ENCODE results near the gene FURIN. TPM values are rescaled to one million over a fixed set of nuclear protein-coding genes. Genes with fewer than 3 reads are reported as not detected.

The FURIN gene
- total and polyA plus RNA-seq, 2 donors (not counting 1 experiment from before 2014, with no cell fraction given) = 19.4 to 27.9 TPM

DNA sequence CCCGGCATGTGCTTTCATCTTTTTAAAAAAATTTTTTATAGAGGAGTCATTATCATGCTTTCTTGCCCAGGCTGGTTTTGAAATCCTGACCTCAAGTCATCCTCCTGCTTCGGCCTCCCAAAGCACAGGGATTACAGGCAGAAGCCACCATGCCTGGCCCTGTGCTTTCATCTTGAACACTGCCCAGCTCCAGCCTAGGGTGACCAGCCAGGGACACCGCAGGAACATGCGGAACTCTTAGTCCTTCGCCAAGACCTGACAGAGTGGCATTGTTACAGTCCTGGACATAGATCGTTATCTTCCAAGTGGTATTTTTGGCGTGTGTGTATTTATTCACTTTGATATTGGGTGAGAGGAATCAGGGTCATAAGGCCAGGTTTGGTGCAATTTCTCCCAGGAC is 7.9 kb upstream of the FURIN start:
- H3K27ac ChIP-seq (ENCODE audit: insufficient read depth, low read length) = no peak overlapping the region
- H3K4me3 ChIP-seq (replicated peaks in 1 of 4; ENCODE audit: control extremely low read depth in 1 of 4, insufficient read depth in 1 of 4, low read depth in 3 of 4, low read length in 4 of 4) = no peak overlapping the region
- DNase-seq (ENCODE audit: low read depth in 2 of 2) = no peak
- H3K4me2 ChIP-seq (ENCODE audit: extremely low read depth, insufficient read depth, low read length) = no peak overlapping the region
- H4K20me1 ChIP-seq (ENCODE audit: control insufficient read depth, extremely low read depth, insufficient read depth, low read length) = no peaks in the 10 kb centered on the region
- H3K79me2 ChIP-seq (ENCODE audit: control insufficient read depth, insufficient read depth, low read length) = no peaks in the 10 kb centered on the region
- no peaks in the 10 kb centered on the region for H3K9me3 ChIP-seq (ENCODE audit: control insufficient read depth, insufficient read depth, low read depth, low read length)
- no peaks in the 10 kb centered on the region for H3K27me3 ChIP-seq (ENCODE audit: control insufficient read depth, insufficient read depth, low read length)
- H2AFZ ChIP-seq (ENCODE audit: low read length) = no peak overlapping the region
- no peaks in the 10 kb centered on the region for H3K36me3 ChIP-seq (ENCODE audit: control insufficient read depth, insufficient read depth, low read length)
- H3K4me1 ChIP-seq (ENCODE audit: control insufficient read depth, extremely low read depth, insufficient read depth, low read length) = no peaks in the 10 kb centered on the region
- H3K9ac ChIP-seq (ENCODE audit: insufficient read depth, low read length) = no peak overlapping the region
- TF ChIP-seq EZH2 (IDR thresholded peaks at IDR 0.05; ENCODE audit: low read length, missing control alignments) (no peak), CTCF (conservative IDR thresholded peaks at IDR 0.05 in 1 of 2, IDR thresholded peaks at IDR 0.05 in 1 of 2; ENCODE audit: low read depth in 1 of 2, low read length in 2 of 2) (no peak)

DNA sequence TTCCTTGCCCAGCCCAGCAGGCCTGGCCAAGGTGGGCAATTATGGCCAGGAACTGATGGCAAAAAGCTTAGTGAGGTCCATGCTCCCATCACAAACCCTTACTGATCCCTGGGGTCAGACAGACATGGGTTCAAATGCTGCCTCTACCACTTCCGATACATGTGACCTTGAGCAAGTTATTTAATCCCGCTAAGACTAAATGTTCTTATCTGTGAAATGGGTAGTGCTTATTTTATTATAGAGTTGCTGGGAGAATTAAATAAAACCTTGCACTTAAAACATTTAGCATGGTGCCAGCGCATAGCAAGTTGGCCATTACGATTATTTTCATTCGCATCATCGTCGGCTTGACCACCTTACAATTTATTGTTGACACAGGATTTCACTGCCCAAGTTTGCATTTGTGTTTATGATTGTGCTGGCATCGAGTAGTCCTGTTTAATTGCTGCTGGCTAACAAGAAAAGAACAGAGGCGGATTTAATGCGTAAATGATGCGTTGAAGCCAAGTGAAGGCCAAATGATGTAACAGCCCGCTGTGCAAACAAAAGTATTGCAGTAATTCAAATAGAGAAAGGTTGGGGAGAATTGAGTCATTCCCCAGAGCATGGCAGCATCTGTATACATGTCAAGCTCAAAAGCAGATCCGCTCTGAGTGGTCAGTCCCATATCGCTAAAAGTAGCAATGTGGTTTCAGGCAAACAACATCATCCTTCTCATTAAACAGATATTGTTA is 7.3 kb upstream of the FURIN start:
- TF ChIP-seq CTCF (conservative IDR thresholded peaks at IDR 0.05 in 1 of 2, IDR thresholded peaks at IDR 0.05 in 1 of 2; ENCODE audit: low read depth in 1 of 2, low read length in 2 of 2) (no peak), EZH2 (IDR thresholded peaks at IDR 0.05; ENCODE audit: low read length, missing control alignments) (no peak)
- Histone ChIP-seq H2AFZ (ENCODE audit: low read length) (no peak overlapping the region), H3K4me1 (ENCODE audit: control insufficient read depth, extremely low read depth, insufficient read depth, low read length) (no peaks in the 10 kb centered on the region), H3K9me3 (ENCODE audit: control insufficient read depth, insufficient read depth, low read depth, low read length) (no peaks in the 10 kb centered on the region), H3K4me3 (replicated peaks in 1 of 4; ENCODE audit: control extremely low read depth in 1 of 4, insufficient read depth in 1 of 4, low read depth in 3 of 4, low read length in 4 of 4) (no peak overlapping the region), H3K36me3 (ENCODE audit: control insufficient read depth, insufficient read depth, low read length) (no peaks in the 10 kb centered on the region), H3K9ac (ENCODE audit: insufficient read depth, low read length) (no peak overlapping the region), H3K27ac (ENCODE audit: insufficient read depth, low read length) (no peak overlapping the region), H3K79me2 (ENCODE audit: control insufficient read depth, insufficient read depth, low read length) (no peaks in the 10 kb centered on the region), H3K27me3 (ENCODE audit: control insufficient read depth, insufficient read depth, low read length) (no peaks in the 10 kb centered on the region), H4K20me1 (ENCODE audit: control insufficient read depth, extremely low read depth, insufficient read depth, low read length) (no peaks in the 10 kb centered on the region), H3K4me2 (ENCODE audit: extremely low read depth, insufficient read depth, low read length) (no peak overlapping the region)
- peak; percentile 38 to 81 for DNase-seq (ENCODE audit: low read depth in 2 of 2)

DNA sequence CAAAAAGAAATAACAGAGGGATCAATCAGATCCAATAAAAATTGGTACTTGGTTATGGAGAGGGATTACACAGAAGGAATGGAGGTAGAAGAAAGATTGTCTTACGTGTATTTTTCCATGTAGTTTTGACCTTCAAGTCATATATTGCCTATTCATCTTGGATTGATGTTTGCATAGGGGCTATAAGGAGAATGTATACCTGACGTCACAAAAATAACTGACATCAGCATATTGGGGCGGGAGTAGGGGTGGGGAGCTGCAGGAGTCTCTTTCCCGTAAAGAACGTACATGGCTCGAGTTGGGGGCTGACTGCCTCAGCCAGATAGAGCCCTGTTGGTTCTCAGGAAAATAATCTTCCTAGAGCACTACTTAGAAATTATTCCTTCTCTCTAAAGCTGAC is 5.9 kb upstream of the FURIN start:
- Histone ChIP-seq H3K79me2 (ENCODE audit: control insufficient read depth, insufficient read depth, low read length) (no peaks in the 10 kb centered on the region), H3K36me3 (ENCODE audit: control insufficient read depth, insufficient read depth, low read length) (no peaks in the 10 kb centered on the region), H3K9ac (ENCODE audit: insufficient read depth, low read length) (no peak overlapping the region), H3K9me3 (ENCODE audit: control insufficient read depth, insufficient read depth, low read depth, low read length) (no peaks in the 10 kb centered on the region), H3K27ac (ENCODE audit: insufficient read depth, low read length) (no peak overlapping the region), H4K20me1 (ENCODE audit: control insufficient read depth, extremely low read depth, insufficient read depth, low read length) (no peaks in the 10 kb centered on the region), H2AFZ (ENCODE audit: low read length) (no peak overlapping the region), H3K4me1 (ENCODE audit: control insufficient read depth, extremely low read depth, insufficient read depth, low read length) (no peaks in the 10 kb centered on the region), H3K4me3 (replicated peaks in 1 of 4; ENCODE audit: control extremely low read depth in 1 of 4, insufficient read depth in 1 of 4, low read depth in 3 of 4, low read length in 4 of 4) (no peak overlapping the region), H3K27me3 (ENCODE audit: control insufficient read depth, insufficient read depth, low read length) (no peaks in the 10 kb centered on the region), H3K4me2 (ENCODE audit: extremely low read depth, insufficient read depth, low read length) (no peak overlapping the region)
- no peak for DNase-seq (ENCODE audit: low read depth in 2 of 2)
- TF ChIP-seq CTCF (conservative IDR thresholded peaks at IDR 0.05 in 1 of 2, IDR thresholded peaks at IDR 0.05 in 1 of 2; ENCODE audit: low read depth in 1 of 2, low read length in 2 of 2) = no peak
- TF ChIP-seq EZH2 (IDR thresholded peaks at IDR 0.05; ENCODE audit: low read length, missing control alignments) = no peak

All from fibroblast of lung (primary cell).